IPS-NIHi11 (cell line): ENCODE measurements around the gene RWDD1.

Experiments used
- DNase-seq: peaks from one replicate; pipeline ENCODE4 v3.0.0; 2012; ENCODE audit warnings: mixed read lengths, low spot score

The RWDD1 gene

DNA sequence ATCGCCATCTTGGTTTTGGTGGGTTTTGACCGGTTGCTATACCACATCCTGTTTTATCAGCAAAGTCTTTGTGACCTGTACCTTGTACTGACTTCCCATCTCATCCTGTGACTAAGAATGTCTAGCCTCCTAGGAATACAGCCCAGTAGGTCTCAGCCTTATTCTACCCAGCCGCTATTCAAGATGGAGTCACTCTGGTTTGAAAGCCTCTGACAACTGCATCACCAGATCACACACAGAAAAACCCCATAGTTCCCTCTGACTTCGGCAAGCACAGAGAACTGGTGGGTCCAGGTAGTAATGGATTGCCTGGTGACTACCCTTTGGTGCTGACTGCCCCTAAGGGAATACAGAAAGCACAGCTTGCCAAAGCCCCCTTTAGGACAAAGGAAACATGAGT lies 34.6 kb downstream of the RWDD1 start:
- no peak for DNase-seq

DNA sequence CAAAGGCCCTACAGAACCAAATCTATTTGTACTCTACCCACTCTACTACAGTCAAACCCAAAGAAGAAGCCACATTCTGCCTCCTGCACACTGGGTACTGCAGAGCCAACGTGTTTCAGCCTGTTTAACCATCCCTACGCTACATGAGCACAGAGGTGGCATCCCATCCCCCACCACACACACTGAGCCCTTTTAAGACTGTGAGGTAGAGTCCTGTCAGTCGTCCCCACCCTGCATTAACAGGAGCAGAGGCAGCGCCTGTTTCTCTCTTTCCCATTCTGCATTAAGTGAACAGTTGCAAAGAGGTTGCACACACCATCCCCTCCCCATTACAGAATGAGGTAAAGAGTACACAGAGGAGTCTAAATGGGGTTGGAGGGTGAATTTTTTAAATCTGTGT lies 39.8 kb downstream of the RWDD1 start:
- peak; percentile 10 for DNase-seq

DNA sequence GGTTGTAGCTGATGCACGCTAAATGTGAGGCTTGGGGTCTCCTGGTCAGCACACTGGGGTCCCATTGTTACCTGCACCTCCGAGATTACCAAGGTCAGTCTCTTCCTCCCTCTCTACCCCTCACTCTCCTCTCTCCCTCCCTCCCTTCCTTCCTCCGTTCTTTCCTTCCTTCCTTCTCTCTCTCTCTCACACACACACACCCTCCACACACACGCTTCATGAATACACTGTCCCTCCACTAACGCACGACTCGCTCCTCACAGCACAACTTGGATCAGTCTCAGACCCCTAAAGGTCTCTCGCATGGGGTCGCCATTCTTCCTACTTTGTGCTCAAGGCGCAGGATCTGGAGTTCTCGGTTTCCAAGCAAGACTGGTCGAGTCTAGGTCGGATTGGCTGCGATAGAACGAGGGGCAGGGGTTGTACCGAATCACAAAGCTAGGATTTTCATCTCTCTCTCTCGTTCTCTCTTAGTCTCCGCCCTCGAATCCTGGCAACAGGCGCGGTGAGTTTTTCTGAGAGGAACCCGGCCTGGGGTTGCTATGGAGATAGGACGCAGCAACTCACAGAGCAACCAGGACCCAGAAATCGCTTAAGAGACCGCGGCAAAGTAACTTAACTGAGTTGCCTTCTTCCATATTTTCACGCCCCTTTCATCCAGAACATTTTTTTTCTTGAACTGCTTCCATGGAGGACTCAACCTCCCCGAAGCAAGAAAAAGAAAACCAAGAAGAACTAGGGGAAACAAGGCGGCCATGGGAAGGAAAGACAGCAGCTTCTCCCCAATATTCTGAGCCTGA lies 44.8 kb downstream of the RWDD1 start, which contains the start of gene RSPH4A:
Gene RSPH4A, plus strand, starts transcription at position 543 of the 800 bp plus-strand sequence. Its CDS starts 145 bp downstream, at position 688.
- DNase-seq: peak; percentile 94

DNA sequence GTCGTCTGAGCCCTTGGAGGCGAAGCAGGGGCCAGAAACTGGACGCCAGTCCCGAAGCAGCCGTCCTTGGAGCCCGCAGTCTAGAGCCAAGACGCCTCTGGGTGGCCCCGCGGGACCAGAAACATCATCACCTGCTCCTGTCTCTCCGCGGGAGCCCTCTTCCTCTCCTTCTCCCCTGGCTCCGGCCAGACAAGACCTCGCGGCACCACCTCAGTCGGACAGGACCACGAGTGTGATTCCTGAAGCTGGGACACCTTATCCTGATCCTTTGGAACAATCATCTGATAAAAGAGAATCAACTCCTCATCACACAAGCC lies 45.4 kb downstream of the RWDD1 start:
- DNase-seq: peak; percentile 26

DNA sequence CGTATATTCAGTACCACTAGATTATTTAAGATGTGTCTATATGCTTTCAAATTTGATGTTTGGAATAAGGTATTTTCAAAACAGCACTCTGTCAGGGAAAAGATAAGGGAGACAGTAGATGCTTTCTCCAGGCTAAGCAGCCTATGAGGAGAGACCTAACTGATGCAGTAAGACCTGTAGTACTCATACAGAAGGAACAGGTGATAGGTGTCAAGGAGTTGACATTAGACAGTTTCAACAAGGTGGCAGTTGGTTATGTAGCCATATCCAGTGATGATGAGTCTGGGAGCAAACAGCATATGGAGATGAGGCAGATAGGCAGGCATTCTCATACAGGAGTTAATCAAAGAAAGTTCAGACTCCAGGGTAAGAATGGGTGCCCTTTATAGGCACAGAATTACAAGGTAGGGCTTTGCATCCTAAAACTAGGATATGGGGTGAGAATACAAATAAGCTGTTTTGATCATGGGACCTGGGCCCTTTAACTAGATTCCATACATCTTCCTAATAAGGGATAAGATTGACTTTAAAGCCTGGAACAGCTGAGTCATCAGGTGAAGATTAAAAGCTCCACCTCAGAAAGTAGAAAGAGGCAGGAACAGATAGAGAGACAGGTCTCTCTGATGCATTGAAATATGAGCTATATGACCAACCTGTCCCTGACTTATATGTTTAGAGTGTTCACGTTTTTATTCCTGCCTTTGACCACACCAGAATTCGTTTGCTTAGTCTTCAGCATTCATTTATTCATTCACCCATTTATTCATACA lies 52.9 kb downstream of the RWDD1 start:
- DNase-seq: no peak

DNA sequence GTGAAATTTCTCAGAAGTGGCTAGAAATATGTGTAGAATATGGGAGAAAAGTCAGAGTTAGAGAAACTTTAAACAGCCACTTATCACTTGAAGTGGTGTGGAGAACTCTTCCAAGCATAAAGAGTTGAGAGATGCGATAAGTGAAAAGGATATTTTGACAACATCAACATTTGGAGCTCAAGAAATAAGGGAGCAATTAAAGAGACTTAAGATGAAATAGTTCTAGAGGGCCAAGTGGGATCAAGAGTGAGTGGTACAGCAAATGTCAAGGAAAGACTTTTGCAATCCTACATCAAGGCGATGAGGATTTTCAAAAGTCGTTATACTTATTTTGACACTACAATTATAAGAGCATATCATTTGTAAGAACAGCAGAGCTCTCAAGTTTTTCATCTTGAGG lies 54.6 kb downstream of the RWDD1 start:
- no peak for DNase-seq

DNA sequence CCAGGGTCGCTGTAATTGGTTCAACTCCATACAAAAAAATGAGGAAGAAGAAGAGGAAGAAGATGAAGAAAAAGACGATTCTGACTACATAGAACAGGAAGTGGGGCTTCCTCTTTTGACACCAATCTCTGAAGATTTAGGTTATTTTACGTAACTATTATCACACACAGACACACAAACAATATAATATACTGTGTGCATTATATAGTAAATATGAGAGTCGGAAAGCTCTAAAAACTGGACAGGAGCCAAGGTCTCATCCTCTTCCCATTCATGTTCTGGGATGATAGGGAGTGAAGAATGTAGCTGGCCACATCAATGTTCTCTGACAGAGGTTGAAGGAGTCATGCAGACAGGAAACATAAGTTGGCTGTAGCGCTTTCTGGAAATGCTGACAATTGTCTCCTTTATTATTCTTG lies 58.3 kb downstream of the RWDD1 start:
- no peak for DNase-seq

DNA sequence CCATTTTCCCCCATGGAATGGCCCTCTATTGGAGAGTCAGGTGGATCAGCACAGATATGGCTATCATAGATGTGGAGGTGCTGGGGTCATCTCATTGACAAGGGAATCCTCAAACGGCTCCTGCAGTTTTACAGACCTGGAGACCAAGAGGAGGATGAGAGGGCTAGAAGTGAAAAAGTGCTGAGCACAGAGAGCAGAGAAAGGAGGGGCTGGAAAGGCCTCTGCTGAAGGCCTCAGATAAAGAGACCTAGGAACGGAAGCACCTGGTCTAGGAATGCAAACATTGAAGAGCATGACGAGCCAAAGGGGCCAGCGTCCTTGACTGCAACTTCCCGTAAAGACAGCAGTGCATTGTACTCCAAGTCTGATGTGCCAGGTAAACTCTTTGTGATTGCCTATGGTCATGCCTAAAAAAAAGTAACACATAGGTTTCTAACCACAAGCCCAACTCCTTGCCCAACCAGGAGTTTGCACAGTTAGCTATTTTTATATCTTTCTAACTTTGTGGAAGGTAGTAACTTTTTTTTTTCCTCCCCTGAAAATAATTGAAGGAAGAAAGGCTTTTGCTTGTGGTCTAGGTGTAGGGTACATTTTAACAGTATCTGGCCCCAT lies 60.2 kb downstream of the RWDD1 start:
- no peak for DNase-seq

DNA sequence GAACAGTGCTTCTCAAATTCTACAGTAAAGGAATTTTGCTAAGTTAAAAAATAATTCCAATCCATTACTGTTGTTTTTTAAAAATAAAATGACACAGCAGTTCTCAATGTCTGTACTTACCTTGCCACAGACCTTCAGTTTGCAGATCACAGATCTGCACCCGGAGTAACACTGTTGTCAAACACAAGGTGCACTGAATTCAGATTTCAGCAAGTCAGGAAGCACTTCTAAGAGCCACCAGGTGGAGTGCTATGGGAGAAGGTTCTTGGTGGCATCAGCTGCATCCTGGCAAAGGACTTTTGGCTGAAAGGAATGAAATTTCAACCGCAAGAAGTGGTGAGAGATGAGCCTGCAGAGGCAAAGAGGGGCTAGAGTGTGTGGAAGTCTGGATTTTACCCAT lies 62.4 kb downstream of the RWDD1 start:
- DNase-seq: peak; percentile 26
